Endothelial cell of hepatic sinusoid (primary cell): ENCODE results near the gene NDST1.

Experiments used
- in situ Hi-C: cut with HindIII; loops from 2 replicates; pipeline ENCODE4 v1.10.0; 2017; ENCODE audit warnings: low sequenced_read_pairs

The NDST1 gene

DNA sequence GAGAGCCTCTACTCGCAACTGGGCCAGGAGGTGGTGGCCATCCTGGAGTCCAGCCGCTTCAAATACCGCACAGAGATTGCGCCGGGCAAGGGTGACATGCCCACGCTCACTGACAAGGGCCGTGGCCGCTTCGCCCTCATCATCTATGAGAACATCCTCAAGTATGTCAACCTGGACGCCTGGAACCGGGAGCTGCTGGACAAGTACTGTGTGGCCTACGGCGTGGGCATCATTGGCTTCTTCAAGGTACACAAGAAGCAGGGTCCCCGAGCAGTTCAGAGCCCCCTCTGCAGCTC, 13.5 kb downstream of the NDST1 start:
- in situ Hi-C loops, result loop anchor here (10.0 kb wide), 1 partner anchor 137 kb away; no protein-coding TSS in a partner anchor

DNA sequence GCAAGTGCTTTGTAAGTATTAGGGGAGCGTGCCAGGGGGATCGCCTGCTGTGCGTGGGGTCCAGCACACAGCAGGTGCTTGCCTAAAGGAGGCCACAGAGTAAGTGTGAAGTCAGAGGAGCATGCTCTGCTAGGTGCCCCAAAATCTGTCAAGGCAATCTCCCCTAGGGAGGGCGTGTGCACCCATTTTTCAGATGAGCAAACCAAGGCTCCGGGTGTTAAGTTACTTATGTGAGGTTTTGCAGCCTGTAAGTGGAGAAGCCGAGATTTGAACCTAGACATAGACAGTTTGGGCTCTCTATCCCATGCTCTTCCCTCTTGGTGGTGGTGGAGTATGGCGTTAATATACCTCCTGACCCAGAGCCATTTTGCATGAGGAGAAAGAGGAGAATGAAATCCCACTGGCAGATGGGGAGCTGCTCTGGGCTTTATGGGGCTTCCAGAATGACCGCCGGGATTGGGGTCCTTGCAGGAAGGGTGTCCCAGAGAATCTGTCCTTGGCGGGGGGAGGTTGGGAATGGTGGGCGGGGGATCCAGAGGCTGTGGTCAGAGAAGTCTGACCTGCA, 14.1 kb downstream of the NDST1 start:
- in situ Hi-C loops, result loop anchor here (10.0 kb wide), 1 partner anchor 137 kb away; no protein-coding TSS in a partner anchor

DNA sequence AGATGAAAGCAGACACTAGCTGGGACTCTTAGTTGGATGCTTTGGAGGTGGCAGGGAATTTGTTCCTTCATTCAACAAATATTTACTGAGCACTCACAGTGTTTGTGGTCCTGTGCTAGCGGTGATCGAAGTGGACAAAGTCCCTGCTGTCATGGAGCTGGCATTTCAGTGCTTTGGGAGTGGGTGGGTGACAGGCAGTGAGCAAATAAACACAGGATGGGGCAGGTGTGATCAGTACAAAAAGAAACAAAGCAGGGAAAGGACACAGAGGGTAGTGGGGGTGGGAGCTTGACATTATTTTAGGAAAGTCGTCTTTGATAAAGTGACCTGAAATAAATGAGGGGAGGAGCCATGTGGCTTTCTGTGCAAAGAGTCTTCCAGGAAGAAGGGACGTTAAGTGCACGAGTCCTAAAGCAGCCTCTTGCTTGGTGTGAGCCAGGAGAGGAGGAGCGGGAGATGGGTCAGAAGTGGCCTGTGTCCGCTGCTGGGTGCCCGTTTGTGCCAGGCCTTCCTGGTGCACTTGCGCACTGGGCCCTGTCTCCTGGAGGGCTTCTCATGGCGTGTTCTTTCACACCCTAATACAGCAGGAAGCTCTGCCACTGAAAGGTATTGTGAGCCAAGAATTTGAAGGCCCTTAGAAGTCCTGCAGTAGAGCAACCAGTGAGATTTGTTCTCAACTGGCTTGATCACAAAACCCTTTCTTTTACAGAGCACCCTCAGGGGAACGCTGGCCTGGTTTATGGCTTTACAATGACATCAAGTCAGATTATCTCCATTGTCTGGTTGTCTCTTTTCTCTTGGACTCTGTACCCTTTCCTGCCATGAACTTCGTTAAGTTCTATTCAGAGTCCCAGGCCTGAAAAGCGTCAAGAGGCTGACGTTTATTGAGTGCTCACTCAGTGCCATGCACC, 14.8 kb downstream of the NDST1 start:
- in situ Hi-C loops, result loop anchor here (10.0 kb wide), 1 partner anchor 138 kb away; no protein-coding TSS in a partner anchor

DNA sequence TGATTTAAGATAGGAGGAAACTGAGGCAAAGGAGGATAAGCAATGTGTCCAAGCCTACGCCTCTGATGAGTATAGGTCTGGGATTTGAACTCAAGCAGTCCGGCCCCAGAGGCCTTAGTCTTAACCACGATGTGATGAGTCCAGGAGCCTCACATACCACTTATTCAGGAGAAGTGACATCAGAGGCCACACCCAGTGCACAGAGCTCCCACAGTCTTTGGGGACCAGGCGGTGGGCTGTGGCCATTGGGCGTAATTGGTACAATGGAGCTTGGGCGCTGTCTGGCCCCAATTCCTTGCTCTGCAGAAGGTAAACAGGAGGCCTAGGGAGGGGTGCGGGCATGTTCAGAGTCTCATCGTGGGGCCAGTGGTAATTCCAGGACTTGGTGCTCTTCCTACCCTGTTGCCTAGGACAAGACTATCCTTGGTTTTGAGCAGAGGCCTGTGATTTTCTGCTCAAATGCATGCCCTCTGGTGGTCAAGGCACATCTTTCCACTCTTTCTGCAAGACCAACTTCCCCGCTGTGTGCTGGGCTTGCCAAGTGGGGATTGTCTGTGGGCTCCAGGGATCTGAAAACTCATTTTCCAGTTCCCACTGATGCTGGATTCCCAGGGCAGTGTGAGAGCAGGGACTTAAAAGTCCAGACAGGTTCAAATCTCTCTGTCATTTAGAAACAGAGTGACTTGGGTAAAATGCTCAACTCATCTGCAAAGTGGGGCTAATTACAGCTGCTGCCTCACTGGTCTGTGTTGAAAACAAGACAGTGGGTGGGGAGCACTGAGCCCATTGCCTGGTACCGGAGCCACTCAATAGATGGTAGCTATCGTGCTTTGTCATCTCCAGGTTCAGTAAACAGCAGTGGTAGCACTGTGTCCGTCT, 15.8 kb downstream of the NDST1 start:
- in situ Hi-C loops, result loop anchor here (10.0 kb wide), 1 partner anchor 139 kb away; no protein-coding TSS in a partner anchor

DNA sequence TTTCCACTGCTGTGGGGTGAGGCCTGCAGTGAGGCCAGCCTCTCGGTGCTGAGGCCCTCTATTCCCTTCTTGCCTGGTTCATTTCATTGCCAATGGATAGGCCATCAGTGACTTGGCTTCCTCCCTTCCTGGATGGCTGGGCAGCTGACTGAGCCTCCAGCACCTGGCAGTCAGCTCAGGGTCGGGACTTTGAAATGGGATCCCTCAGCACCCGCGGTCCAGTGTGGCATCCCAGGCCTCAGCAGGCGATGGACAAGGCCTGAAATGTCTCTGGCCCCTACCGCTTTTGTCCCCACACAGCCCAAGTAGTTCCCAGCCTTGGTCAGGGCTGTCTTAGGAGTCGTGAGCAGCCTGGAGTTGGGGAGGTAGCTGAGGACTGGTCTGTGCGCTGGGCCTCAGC, 17.2 kb downstream of the NDST1 start:
- in situ Hi-C loops, result loop anchor here (10.0 kb wide), 1 partner anchor 140 kb away; no protein-coding TSS in a partner anchor

DNA sequence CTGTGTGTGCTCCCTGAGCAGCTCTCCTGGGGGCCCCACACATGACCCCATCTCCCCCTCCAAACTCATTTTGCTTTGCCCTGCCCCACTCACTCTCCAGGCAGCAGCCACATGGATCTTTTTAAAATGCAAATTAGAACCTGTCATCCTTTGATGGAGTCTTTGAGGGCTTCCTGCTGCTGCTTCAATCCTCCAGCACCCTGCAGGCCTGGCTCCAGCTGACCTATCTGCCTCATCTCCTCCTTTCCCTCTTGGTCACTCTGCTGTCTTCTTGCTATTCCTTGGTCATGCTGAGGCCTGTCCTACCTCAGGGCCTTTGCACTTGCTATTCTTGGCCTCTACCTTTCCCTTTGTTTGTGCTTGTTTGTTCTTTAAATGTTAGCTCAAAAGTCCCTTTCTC, 17.9 kb downstream of the NDST1 start:
- in situ Hi-C loops, result loop anchor here (10.0 kb wide), 1 partner anchor 141 kb away; no protein-coding TSS in a partner anchor

DNA sequence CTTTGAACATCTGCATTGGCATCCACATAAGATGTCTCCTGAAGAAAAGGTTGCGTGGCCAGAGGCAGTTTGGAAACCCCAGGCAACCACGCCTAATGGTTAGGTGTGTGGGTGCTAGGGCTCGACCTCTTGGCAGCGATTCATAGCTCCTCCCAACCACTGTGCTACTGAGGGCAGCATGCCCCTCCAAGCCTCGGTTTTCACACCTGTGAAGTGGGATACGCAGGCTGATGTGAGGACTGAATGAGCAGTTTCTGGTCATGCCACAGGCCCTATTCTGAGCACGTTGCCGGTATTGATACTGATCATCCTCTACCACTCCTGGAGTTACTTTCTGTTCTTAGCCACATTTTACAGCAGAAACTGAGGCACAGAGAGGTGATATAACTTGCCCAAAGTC, 19.1 kb downstream of the NDST1 start:
- in situ Hi-C loops, result loop anchor here (10.0 kb wide), 1 partner anchor 142 kb away; no protein-coding TSS in a partner anchor

DNA sequence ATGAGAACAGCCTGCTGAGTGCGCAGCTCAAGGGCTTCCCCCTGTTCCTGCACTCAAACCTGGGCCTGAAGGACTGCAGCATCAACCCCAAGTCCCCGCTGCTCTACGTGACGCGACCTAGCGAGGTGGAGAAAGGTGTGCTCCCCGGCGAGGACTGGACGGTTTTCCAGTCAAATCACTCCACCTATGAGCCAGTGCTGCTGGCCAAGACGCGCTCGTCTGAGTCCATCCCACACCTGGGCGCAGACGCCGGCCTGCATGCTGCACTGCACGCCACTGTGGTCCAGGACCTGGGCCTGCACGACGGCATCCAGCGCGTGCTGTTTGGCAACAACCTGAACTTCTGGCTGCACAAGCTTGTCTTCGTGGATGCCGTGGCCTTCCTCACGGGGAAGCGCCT, 19.9 kb downstream of the NDST1 start:
- in situ Hi-C loops, result loop anchor here (10.0 kb wide), 1 partner anchor 143 kb away; no protein-coding TSS in a partner anchor

DNA sequence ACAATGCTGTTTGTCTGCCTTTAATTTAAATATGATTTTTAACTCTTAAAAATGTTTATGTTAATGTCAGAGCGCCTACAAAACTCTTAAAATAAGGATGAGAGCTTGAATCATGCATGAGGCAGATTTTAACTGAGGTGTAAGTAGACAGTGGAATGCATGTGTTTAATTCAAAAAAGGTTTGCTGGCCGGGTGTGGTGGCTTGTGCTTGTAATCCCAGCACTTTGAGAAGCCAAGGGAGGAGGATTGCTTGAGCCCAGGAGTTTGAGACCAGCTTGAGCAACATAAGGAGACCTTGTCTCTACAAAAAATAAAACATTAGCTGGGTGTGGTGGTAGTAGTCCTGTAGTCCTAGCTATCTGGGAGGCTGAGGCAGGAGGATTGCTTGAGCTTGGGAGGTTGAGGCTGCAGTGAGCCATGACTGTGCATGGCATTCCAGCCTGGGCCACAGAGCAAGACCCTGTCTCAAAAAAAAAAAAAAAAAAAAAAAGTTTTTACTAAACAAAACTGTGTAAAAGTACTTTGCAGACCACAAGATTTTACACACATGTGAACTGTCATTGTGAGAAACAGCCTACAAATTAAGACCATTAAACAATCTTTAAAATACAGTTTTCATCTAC, 21.1 kb downstream of the NDST1 start:
- in situ Hi-C loops, result loop anchor here (10.0 kb wide), 1 partner anchor 144 kb away; no protein-coding TSS in a partner anchor

DNA sequence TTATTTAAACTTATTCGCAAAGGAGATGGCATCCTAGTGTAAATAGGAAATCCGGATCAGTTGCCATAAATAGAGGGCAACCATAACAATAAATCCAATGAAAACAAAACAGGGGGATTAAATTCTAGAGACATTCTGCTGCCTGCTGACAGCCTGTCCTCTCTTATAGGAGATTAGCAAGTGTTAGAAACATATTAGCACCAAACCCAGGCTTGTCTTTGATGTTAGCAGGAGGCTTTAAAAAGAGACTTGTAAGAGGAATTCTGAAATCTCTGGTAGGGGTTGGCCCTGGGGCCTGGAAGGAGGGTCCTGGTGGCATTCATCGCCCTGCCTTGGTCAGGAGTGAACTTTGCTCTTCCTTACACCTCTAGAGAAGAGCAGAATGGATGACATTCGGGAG, 21.6 kb downstream of the NDST1 start:
- in situ Hi-C loops, result loop anchor here (10.0 kb wide), 1 partner anchor 145 kb away; no protein-coding TSS in a partner anchor

DNA sequence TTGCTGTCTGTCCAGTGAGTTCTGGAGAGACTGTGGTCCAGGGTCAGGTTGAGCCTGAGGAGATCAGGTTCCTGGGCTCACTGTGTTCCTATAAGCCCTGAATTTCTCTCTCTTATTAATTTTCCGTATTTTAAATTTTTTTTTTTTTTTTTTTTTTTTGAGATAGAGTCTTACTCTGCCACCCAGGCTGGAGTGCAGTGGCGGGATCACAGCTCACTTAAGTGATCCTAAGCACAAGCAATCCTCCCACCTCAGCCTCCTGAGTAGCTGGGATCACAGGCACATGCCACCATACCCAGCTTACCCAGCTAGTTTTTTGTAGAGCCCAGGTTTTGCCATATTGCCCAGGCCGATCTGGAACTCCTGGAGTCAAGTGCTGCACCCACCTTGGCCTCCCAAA, 22.5 kb downstream of the NDST1 start:
- in situ Hi-C loops, result no loop called here

DNA sequence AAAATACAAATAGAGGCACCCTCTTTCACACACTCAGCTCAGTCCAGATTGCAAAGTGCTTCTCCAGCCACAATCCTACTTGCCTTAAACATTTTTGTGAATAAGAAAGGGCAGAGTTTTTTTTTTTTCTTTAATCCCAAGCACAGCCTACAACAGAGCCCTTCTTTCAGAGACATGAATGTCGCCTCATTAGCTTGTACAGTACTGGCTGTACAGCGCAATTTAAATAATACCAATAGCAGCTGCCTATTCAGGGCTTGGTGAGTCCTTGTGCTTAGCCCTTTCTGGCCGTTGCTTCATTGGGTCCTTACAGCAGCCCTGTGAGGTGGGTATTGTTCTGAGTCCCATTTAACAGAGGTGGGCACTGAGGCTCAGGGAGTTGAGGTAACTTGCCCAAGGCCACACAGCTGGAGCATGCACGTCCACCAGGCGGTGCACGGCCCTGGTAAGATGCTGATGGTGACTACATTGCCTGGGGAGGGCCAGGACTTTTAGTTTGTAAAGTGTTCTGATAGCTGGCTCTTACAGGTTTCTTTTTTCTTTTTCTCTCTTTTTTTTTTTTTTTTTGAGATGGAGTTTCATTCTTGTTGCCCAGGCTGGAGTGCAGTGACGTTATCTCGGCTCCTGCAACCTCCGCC, 23.1 kb downstream of the NDST1 start:
- in situ Hi-C loops, result no loop called here

DNA sequence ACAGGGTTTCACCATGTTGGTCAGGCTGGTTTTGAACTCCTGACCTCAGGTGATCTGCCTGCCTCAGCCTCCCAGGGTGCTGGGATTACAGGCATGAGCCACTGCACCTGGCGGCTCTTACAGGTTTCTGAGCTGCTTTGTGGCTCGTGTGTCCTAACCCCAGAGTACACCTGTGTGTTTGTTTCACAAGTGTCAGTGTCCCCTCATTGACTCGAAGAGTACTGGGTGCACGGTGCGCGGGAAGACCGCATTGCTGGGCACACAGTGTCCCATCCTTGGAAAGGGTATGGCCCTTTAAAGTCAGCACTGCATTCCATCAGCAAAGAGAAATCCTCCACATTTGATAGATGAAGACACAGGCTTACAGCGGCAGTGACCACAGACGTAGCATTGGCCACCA, 23.8 kb downstream of the NDST1 start:
- in situ Hi-C loops, result no loop called here

DNA sequence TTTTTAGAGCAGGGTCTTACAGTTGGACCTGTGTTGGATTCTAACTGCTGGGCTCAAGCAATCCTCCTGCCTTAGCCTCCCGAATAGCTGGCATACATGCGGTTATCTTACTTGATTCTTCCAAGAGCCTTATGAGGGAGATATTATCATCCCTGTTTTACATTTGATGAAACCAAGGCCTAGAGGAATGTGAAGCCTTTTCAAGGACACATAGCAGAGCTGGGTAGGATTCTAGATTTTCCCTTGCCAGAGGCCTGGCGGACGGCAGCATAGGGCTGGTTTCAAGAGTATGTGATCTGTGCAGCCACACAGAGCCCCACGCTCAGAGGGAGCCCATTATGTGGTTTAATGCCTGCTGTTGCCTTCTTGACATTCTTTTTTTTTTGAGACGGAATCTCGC, 24.2 kb downstream of the NDST1 start:
- in situ Hi-C loops, result no loop called here

DNA sequence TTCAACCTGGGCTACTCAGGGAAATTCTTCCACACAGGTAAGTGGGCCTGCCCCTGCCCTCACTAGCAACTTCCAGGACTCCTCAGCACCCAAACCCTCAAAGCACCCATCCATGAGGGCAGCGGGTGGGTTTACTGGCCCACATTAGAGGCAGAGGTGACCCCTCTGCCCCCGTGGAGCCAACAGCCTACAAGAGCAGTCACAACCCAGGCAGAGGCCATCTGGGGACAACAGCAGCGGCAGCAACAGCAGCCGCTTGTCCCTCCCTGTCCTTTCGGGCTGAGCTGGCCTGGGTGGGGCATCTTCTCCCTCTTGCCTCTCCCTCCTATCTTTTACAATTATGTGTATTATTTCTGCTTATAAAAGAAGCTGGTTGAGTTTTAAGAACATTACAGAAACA, 25.1 kb downstream of the NDST1 start:
- in situ Hi-C loops, result no loop called here

DNA sequence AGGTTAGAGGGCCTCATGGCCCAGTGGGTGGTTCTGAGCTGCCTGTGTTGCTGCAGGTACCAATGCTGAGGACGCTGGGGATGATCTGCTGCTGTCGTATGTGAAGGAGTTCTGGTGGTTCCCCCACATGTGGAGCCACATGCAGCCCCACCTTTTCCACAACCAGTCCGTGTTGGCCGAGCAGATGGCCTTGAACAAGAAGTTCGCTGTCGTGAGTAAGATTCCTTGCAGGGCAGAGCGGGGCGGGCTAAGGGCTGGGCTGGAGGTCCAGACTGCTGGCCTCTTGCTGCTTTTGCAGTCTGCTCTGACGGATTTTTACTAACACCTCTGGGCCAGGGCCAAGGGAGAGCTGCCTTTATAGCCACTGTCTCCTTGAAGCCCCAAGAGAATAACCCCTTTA, 26.9 kb downstream of the NDST1 start:
- in situ Hi-C loops, result no loop called here

DNA sequence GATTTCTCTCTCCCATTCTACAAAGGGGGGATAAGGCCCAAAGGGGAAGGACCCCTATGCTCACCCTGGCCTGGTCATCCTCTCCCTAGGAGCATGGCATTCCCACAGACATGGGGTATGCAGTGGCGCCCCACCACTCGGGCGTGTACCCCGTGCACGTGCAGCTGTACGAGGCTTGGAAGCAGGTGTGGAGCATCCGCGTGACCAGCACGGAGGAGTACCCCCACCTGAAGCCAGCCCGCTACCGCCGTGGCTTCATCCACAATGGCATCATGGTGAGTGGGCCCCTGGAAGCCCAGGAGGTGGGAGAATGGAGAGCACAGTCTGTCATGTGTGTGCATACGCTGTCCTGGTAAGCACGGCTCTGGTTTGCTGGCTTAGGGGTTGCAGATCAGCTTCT, 27.7 kb downstream of the NDST1 start:
- in situ Hi-C loops, result no loop called here

DNA sequence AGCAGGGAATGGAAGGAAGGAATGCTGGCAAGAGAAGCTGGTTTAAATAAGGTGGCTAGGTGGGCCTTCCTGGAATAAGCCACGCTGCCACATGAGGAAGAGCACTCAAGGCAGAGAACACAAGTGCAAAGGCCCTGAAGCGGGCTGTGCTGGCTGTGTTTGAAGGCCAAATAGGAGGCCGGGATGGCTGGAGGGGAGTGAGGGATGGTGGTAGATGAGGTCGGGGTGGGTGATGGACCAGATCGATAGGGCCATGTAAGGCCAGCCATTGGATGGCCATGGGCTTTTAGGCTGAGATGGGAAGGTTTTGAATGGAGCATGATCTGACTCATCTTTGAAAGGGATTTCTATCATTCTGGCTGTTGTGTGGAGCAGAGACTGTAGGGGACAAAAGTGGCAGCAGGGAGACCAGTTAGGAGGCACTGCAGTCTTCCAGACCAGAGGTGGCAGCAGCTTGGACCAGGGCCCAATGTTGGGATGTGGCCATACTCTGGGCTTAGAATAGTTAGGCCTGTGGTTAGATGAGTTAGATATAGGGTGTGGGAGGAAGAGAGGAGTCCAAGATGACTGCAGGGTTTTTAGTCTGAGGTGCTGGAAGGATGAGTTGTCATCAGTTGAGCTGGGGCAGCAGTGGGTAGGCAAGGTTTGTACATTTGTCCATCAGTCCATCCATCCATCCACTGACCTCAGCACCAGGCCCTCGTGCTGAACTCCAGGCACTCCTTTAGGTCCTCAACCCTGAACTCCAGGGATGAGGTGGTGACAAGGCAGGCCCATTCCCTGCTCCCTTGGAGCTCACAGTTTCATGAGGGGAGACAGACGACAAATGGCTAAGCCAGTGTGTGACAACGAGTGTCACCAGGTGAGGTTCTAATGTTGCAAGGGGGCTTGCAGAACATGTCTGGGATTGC, 30.3 kb downstream of the NDST1 start:
- in situ Hi-C loops, result no loop called here

DNA sequence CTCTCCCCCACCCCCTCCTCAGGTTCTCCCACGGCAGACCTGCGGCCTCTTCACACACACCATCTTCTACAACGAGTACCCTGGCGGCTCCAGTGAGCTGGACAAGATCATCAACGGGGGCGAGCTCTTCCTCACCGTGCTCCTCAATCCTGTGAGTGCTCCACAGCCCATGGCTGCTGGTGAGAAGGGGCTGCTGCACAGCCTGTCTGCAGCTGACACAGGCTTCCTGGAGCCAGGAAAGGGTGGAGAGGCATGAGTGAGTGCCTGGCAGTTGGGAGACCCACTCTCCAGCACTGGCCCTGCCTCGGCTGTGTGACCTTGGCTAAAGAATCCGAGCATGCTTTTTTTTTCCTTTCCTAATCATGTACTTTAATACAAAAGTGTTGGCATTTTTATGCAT, 31.3 kb downstream of the NDST1 start:
- in situ Hi-C loops, result no loop called here
